Stimulated activated CD4-positive, alpha-beta T cell treated with anti-CD3 and anti-CD28 coated beads, Interleukin-4, amount 100 ng/mL, for 24 hours (primary cell): Measurements from ENCODE around the gene FN3K.
"Not testable (repeated sequence)": the region's sequence is repeated elsewhere in the genome, so short reads cannot be mapped to it uniquely, and the experiment has no call there.

ENCODE experiments used
- DNase-seq: peaks from one replicate; pipeline ENCODE4 v3.0.0-alpha.2; 2020

FN3K gene

GRCh38 chr17:82737967-82738877, 2.8 kb downstream of the FN3K start:
- DNase-seq, result no peak

GRCh38 chr17:82740906-82741759, 5.7 kb downstream of the FN3K start:
- DNase-seq, result no peak

- DNase-seq, result no peak
These were observed 8.2 kb downstream of the FN3K start for GRCh38 chr17:82743344-82744219.

- not testable (repeated sequence) for DNase-seq
These were observed 9.3 kb downstream of the FN3K start for GRCh38 chr17:82744736-82745135.

GRCh38 chr17:82745524-82745923, 10.1 kb downstream of the FN3K start:
- DNase-seq, result no peak

GRCh38 chr17:82748756-82749155, 13.3 kb downstream of the FN3K start:
- no peak for DNase-seq

- no peak for DNase-seq
These were observed 15.0 kb downstream of the FN3K start for GRCh38 chr17:82750241-82750908.

GRCh38 chr17:82751171-82751570, 15.8 kb downstream of the FN3K start:
- no peak for DNase-seq

GRCh38 chr17:82751571-82752370, 16.4 kb downstream of the FN3K start, which contains the start of gene TBCD:
Gene TBCD, plus strand, starts transcription at chr17:82752065. Its CDS starts 129 bp downstream, at chr17:82752194.
- DNase-seq, result peak; percentile 88

- DNase-seq, result no peak
These were observed 17.2 kb downstream of the FN3K start for GRCh38 chr17:82752371-82753200.

GRCh38 chr17:82753201-82753464, 17.7 kb downstream of the FN3K start:
- no peak for DNase-seq

- no peak for DNase-seq
These were observed 19.1 kb downstream of the FN3K start for GRCh38 chr17:82754297-82755208.

- no peak for DNase-seq
These were observed 20.8 kb downstream of the FN3K start for GRCh38 chr17:82756166-82756565.

GRCh38 chr17:82765371-82765770, 30.0 kb downstream of the FN3K start:
- DNase-seq, result no peak

GRCh38 chr17:82767041-82767754, 31.8 kb downstream of the FN3K start:
- DNase-seq, result peak; percentile 56

- no peak for DNase-seq
These were observed 33.6 kb downstream of the FN3K start for GRCh38 chr17:82769041-82769440.

GRCh38 chr17:82772026-82772425, 36.6 kb downstream of the FN3K start:
- DNase-seq, result no peak

- not testable (repeated sequence) for DNase-seq
These were observed 39.0 kb downstream of the FN3K start for GRCh38 chr17:82774456-82774855.
